Neural cell (in vitro differentiated cells): Measurements from ENCODE around the gene BLNK. TPM values are rescaled to one million over a fixed set of nuclear protein-coding genes. Genes with fewer than 3 reads are reported as not detected.

ENCODE experiments used
- H2AFZ ChIP-seq: fragments of 200-600, 300-800 bp; sonication (generic), shearing (Covaris generic); 2 replicates; pipeline ENCODE4 v1.6.0; 2014; ENCODE audit warnings: low read depth, mild to moderate bottlenecking, antibody characterized with exemption, low read length, moderate library complexity
- H3F3A ChIP-seq: fragments of 200-600 bp; shearing (Covaris generic); 2 replicates; pipeline ENCODE4 v1.6.1; 2016; ENCODE audit warnings: mild to moderate bottlenecking, moderate library complexity, mixed read lengths, antibody characterized with exemption, low read length; ENCODE audit not compliant: insufficient read depth, poor library complexity, severe bottlenecking
- H3K27ac ChIP-seq: fragments of 200-600, 300-800 bp; sonication (generic), shearing (Covaris generic); 2 replicates; pipeline ENCODE4 v1.5.1; 2014; ENCODE audit warnings: mild to moderate bottlenecking, low read length, moderate library complexity
- H3K27me3 ChIP-seq: fragments of 300-800, 200-600 bp; sonication (generic), shearing (Covaris generic); 2 replicates; pipeline ENCODE4 v1.6.0; 2014; ENCODE audit warnings: mild to moderate bottlenecking, low read depth, low read length, moderate library complexity; ENCODE audit not compliant: insufficient read depth
- H3K36me3 ChIP-seq: fragments of 300-800, 200-600 bp; sonication (generic), shearing (Covaris generic); 2 replicates; pipeline ENCODE4 v1.5.1; 2014; ENCODE audit warnings: mild to moderate bottlenecking, antibody characterized with exemption, low read length, moderate library complexity; ENCODE audit not compliant: insufficient read depth
- H3K4me2 ChIP-seq: fragments of 300-800, 200-600 bp; sonication (generic), shearing (Covaris generic); 2 replicates; pipeline ENCODE4 v1.6.0; 2014; ENCODE audit warnings: mild to moderate bottlenecking, low read length
- H3K4me3 ChIP-seq: fragments of 300-800, 200-600 bp; sonication (generic), shearing (Covaris generic); 2 replicates; pipeline ENCODE4 v1.5.1; 2014; ENCODE audit warnings: mild to moderate bottlenecking, low read length, moderate library complexity
- H3K79me2 ChIP-seq: fragments of 200-600 bp; shearing (Covaris generic); replicated peaks from 2 replicates; pipeline ENCODE4 v1.6.0; 2014; ENCODE audit warnings: mild to moderate bottlenecking, low read length, moderate library complexity; ENCODE audit not compliant: insufficient read depth
- H3K9ac ChIP-seq: fragments of 300-800, 200-600 bp; sonication (generic), shearing (Covaris generic); 2 replicates; pipeline ENCODE4 v1.6.1; 2016; ENCODE audit warnings: mild to moderate bottlenecking, low read length, mixed read lengths
- H3K9me2 ChIP-seq: fragments of 200-600 bp; shearing (Covaris generic); 2 replicates; pipeline ENCODE4 v1.6.1; 2016; ENCODE audit warnings: mild to moderate bottlenecking, low read length, mixed read lengths; ENCODE audit not compliant: insufficient read depth
- H3K9me3 ChIP-seq: fragments of 200-600, 300-800 bp; sonication (generic), shearing (Covaris generic); 2 replicates; pipeline ENCODE4 v1.6.1; 2016; ENCODE audit warnings: mild to moderate bottlenecking, mixed run types, low read length, moderate library complexity, mixed read lengths
- H4K20me1 ChIP-seq: fragments of 200-600 bp; shearing (Covaris generic); 2 replicates; pipeline ENCODE4 v1.6.1; 2016; ENCODE audit warnings: mild to moderate bottlenecking, mixed run types; ENCODE audit not compliant: insufficient read depth
- EP300 ChIP-seq: fragments of 450-650 bp; conservative IDR thresholded peaks from 2 replicates; pipeline ENCODE4 v1.6.1; 2014; ENCODE audit warnings: antibody characterized with exemption, mild to moderate bottlenecking, moderate library complexity; ENCODE audit not compliant: poor library complexity, severe bottlenecking
- POLR2AphosphoS5 ChIP-seq: IDR thresholded peaks from 2 replicates; pipeline ENCODE4 v1.6.1; 2012
- RAD21 ChIP-seq: fragments of 450-650 bp; conservative IDR thresholded peaks from 2 replicates; pipeline ENCODE4 v1.6.1; 2014; ENCODE audit warnings: antibody characterized with exemption, mild to moderate bottlenecking, moderate library complexity
- SMC3 ChIP-seq: fragments of 450-650 bp; conservative IDR thresholded peaks from 2 replicates; pipeline ENCODE4 v1.6.1; 2014; ENCODE audit warnings: antibody characterized with exemption, mild to moderate bottlenecking, moderate library complexity; ENCODE audit not compliant: poor library complexity
- TAF1 ChIP-seq: IDR thresholded peaks from 2 replicates; pipeline ENCODE4 v1.6.1; 2012; ENCODE audit warnings: low read depth
- polyA plus RNA-seq: library from polyadenylated mRNA; depleted of rRNA; stranded (reverse); fragments of >200 nt; gene quantifications from 2 replicates; pipeline ENCODE4 v1.2.3, GENCODE V29; 2014
- TF ChIP-seq, protein P1 (sequence below): fragments of 450-650 bp; IDR thresholded peaks from 2 replicates; pipeline ENCODE4 v1.5.1; 2014; ENCODE audit warnings: antibody characterized with exemption, mild to moderate bottlenecking, moderate library complexity; ENCODE audit not compliant: poor library complexity, severe bottlenecking
- TF ChIP-seq, protein P2 (sequence below): IDR thresholded peaks from 2 replicates; pipeline ENCODE4 v1.6.1; 2012; ENCODE audit warnings: borderline replicate concordance

Gene BLNK
- polyA plus RNA-seq, 1 donor from 2014 or later, result not detected

DNA sequence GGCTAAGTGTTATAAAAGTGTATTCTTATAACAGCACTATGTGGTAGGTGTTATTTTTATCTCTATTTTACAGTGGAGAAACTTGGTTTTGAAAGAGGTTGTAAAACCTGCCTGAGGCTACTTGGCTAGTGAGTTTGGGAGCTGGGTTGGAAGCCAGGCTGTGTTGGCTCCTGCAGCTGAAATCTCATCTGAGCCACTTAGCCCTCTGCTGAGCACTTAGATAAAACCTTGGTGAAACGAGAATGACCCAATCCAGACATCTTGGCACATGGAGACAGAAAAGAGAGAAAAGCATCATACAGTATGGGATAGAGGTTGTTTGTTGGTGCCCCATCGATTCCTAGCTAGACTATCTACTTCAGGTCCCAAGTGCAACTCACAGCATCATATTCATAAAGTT is 37.4 kb downstream of the BLNK start:
- Histone ChIP-seq H2AFZ (no peak overlapping the region), H3K27ac (no peak overlapping the region), H3K9ac (no peak overlapping the region), H4K20me1 (no peaks in the 10 kb centered on the region), H3K9me3 (no peaks in the 10 kb centered on the region), H3K27me3 (no peaks in the 10 kb centered on the region), H3K4me2 (no peak overlapping the region), H3K79me2 (no peaks in the 10 kb centered on the region), H3K36me3 (no peaks in the 10 kb centered on the region), H3K4me3 (no peak overlapping the region), H3K9me2 (no peaks in the 10 kb centered on the region), H3F3A (no peaks in the 10 kb centered on the region)
- TF ChIP-seq TAF1 (no peak), POLR2AphosphoS5 (no peak)

DNA sequence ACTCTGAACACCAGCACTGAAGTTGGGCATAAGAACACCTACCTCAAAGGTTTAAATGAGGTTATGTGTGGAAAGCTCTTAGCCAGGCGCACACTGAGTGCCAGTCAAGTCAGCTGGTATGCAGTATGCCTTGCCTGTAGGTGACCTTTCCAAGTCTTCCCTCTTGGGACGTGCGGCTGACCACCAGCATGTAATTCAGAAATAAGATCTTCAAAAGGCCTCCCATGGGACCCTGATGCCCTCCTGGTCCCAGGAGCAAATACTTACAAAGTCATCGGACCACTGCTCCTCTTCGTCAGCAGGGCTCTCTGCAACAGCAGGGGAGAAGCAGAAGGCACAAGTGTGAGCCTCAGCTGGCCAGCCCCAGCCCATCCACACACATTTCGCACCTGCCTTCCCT is 40.8 kb downstream of the BLNK start:
- TF ChIP-seq, protein P1, sequence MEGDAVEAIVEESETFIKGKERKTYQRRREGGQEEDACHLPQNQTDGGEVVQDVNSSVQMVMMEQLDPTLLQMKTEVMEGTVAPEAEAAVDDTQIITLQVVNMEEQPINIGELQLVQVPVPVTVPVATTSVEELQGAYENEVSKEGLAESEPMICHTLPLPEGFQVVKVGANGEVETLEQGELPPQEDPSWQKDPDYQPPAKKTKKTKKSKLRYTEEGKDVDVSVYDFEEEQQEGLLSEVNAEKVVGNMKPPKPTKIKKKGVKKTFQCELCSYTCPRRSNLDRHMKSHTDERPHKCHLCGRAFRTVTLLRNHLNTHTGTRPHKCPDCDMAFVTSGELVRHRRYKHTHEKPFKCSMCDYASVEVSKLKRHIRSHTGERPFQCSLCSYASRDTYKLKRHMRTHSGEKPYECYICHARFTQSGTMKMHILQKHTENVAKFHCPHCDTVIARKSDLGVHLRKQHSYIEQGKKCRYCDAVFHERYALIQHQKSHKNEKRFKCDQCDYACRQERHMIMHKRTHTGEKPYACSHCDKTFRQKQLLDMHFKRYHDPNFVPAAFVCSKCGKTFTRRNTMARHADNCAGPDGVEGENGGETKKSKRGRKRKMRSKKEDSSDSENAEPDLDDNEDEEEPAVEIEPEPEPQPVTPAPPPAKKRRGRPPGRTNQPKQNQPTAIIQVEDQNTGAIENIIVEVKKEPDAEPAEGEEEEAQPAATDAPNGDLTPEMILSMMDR, result no peak
- no peak for TF ChIP-seq POLR2AphosphoS5
- H3K79me2 ChIP-seq, result no peaks in the 10 kb centered on the region
- H3K9me2 ChIP-seq, result no peaks in the 10 kb centered on the region
- H3K9ac ChIP-seq, result no peak overlapping the region
- H3K4me3 ChIP-seq, result no peak overlapping the region
- no peak overlapping the region for H3K27ac ChIP-seq
- no peak overlapping the region for H2AFZ ChIP-seq
- H3K36me3 ChIP-seq, result no peaks in the 10 kb centered on the region
- no peak overlapping the region for H3K4me2 ChIP-seq
- no peaks in the 10 kb centered on the region for H3F3A ChIP-seq
- no peaks in the 10 kb centered on the region for H4K20me1 ChIP-seq
- H3K9me3 ChIP-seq, result no peaks in the 10 kb centered on the region
- H3K27me3 ChIP-seq, result no peaks in the 10 kb centered on the region

DNA sequence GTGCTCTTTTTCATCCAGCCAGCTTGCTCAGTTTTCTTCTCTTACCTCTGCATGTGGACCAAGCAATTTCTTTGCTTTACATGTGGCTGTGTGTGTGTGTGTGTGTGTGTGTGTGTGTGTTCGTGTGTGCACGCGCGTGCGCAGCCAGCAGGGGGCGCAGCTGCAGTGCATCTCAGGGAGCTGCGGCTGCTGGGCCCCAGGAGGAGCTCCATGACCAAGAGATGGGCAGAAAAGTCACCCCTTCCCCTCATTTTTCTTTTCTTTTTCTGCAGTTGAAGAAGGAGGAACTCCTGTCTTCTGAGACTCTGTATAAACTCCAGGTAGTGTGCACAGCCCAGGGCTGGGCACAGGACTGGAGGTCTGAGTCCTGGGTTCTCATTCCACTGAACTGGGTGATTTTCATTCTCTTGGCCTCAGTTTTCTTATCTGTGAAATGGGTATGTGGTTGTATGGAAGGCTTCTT is 41.8 kb downstream of the BLNK start:
- H3K9me3 ChIP-seq, result no peaks in the 10 kb centered on the region
- TF ChIP-seq, protein P1, result peak; percentile 48
- TF ChIP-seq EP300 (no peak), SMC3 (peak; percentile 21), RAD21 (peak; percentile 12)
- TF ChIP-seq, protein P2, sequence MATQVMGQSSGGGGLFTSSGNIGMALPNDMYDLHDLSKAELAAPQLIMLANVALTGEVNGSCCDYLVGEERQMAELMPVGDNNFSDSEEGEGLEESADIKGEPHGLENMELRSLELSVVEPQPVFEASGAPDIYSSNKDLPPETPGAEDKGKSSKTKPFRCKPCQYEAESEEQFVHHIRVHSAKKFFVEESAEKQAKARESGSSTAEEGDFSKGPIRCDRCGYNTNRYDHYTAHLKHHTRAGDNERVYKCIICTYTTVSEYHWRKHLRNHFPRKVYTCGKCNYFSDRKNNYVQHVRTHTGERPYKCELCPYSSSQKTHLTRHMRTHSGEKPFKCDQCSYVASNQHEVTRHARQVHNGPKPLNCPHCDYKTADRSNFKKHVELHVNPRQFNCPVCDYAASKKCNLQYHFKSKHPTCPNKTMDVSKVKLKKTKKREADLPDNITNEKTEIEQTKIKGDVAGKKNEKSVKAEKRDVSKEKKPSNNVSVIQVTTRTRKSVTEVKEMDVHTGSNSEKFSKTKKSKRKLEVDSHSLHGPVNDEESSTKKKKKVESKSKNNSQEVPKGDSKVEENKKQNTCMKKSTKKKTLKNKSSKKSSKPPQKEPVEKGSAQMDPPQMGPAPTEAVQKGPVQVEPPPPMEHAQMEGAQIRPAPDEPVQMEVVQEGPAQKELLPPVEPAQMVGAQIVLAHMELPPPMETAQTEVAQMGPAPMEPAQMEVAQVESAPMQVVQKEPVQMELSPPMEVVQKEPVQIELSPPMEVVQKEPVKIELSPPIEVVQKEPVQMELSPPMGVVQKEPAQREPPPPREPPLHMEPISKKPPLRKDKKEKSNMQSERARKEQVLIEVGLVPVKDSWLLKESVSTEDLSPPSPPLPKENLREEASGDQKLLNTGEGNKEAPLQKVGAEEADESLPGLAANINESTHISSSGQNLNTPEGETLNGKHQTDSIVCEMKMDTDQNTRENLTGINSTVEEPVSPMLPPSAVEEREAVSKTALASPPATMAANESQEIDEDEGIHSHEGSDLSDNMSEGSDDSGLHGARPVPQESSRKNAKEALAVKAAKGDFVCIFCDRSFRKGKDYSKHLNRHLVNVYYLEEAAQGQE, result no peak

More for the DNA sequence above, 41.8 kb downstream of the BLNK start:
- Histone ChIP-seq H3K27ac (no peak overlapping the region), H3K79me2 (no peaks in the 10 kb centered on the region), H3K9ac (no peak overlapping the region), H3K9me2 (no peaks in the 10 kb centered on the region), H3K4me3 (no peak overlapping the region), H2AFZ (no peak overlapping the region), H3K4me2 (no peak overlapping the region), H3K36me3 (no peaks in the 10 kb centered on the region), H4K20me1 (no peaks in the 10 kb centered on the region), H3K27me3 (no peaks in the 10 kb centered on the region), H3F3A (no peaks in the 10 kb centered on the region)
